ENCODE measurements around the gene RGMA.

Gene RGMA

DNA sequence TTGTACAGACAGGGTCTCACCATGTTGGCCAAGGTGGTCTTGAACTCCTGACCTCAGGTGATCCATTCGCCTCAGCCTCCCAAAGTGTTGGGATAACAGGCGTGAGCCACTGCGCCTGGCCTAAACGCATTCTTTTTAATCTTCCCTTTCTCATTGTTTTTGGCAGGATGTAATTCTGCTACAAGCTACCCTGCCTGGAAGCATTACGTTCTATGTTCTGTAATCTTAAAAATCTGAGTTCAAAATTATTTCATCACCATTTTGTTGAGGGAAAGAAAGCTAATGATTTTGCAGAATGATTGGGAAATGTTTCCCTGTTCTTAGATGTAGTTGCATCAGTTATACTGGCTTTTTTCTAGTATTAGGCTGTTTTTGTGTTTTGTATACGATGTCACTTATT, 71.5 kb downstream of the RGMA start:
- no peak for DNase-seq (ENCODE audit: low spot score)

DNA sequence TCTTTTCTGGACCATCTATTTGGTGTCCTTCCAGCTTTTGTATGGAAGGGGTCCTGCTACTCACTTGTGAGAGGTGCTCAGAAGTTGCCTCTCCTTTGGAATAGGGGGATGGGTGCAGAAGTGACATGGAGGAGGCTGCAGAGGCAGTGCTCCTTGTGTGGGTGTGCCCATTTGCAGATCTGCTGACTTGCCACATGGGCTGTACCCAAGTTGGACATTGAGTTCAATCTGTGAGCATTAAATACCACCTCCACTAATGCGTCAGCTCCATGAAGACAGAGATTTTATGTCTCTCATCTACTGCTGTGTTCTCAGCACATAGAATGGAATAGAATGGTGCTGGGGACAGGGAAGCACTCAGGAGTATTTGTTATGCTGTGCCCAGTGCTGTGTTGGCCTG, 76.2 kb downstream of the RGMA start:
- no peak for DNase-seq (ENCODE audit: low spot score)

DNA sequence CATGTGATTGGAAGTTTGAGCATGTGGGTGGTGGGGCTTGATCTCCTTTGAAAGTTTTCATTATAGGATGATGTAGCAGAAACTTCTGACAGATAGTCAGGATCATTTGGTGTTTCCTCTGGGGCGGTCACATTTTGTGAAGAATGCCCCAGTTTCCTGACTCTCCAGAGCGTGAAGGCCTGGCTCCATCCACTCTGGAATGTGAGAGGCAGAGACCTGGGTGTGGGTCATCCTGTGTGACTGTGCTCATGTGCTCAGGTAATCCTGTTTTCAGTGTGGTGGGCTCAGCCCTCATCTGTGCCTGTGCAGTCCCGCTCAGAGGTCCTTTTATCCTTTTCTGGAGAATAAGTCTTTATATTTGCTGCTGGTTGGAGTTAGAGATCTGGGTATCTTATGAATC, 81.0 kb downstream of the RGMA start:
- DNase-seq (ENCODE audit: low spot score) = no peak

DNA sequence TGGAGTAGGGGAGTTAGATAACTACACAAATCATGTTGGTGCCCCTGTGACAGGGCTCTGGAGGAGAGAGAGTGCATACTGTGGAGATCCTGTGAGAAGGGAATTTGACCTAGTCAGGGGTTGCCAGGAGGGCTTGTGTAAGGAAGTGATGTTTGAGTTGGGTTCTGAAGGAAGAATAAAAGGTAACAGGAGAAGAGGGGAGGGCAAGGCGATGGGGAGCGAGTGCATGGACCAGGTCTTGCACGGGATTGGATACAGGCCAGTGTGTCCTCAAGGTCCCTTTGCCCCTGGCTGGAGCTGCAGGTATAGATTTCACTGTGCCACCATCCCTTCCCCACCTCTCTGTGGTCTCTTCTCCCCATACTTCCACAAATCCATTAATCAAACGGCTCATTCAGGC, 83.9 kb downstream of the RGMA start:
- no peak for DNase-seq (ENCODE audit: low spot score)

DNA sequence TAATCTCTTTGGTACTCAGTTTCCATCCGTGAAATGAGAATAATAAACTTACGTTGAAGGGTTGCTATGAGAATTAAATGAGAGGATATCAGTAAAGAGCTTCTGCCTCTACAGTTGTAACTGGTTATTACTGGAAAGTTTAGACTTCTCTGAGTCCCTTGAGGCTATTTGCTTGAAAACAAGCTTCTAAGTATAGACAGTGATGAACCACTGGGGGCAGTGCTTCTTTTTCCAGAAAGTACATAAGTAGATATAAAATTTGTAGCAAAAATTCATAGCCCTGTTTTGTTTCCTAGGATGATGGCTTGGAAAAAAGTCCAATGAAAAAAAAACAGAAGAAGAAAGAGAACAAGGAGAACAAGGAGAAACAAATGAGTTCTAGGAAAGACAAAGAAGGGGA, 87.1 kb downstream of the RGMA start:
- no peak for DNase-seq (ENCODE audit: low spot score)

DNA sequence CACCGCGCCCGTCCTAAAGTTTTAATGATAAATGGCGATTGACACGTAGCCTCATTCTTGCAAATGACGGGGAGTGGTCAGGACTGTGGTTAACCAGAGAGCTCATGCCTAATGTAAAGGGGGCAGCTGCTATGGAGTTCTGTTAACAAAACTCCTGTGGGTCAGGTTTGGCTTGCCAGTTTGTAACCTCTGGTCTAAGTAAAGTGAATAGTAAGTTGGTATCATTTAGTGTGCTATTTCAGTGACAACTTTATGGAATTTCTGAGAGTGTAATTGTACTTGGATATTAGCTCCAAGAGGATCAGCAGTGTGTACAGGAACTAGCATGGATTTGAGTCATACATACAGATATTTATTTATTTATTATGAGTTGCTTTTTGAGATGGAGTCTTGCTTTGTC, 87.9 kb downstream of the RGMA start:
- DNase-seq (ENCODE audit: low spot score) = no peak

DNA sequence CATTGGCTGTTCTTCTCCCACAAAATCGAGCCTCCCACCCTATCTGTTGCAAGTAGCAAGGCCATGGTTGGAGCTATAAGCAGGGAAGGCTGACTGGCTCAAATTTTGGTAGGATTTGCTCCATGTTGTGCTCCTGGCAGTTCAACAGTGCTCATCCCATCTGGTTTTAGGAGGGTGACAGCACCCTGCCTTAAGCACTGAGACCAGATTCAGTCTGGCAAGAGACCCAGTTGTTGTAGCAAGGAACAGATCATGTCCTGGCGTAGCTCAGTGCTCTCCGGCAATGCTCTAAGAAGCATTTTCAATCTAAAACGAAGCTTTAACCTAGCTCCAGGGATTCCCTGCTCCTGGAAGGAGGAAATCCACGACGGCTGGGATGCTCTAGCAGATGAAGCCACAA, 91.2 kb downstream of the RGMA start:
- no peak for DNase-seq (ENCODE audit: low spot score)

DNA sequence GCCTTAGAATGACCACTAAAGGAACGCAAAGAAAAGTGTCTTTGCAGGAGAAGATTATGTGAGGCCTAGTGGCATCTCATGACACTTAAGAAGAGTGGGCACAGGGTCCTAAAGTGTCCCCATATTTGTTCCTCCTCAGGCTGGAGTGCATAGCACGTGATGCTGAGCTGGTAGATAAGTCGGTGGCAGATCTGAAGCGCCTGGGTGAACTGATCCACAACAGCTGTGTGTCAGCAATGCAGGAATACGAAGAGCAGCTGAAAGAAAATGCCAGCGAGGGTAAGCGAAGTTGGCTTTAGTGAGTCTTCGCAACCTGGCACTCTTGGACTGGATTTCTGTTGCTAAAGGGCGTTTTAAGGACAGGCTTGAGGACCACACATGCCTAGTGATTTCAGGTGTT, 96.3 kb downstream of the RGMA start:
- DNase-seq (ENCODE audit: low spot score) = no peak

DNA sequence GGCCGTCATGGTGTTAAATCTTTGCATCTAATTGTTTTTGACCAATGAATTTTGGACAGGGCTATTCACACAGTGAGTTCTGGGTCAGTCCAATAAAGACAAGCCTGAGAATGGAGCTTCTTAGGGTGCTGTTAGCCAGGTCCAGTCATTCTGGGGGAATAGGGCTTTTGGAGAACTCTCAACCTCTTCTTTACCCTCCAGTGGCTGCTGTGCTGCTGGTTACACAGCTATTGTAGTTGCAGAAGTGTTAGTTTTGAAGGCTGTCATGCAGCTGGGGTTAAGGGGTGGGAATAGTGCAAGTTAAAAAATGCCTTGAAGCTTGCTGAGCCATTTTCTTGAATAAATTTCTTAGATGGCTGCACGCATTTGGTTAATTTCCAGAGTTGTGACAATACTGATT, 99.0 kb downstream of the RGMA start:
- no peak for DNase-seq (ENCODE audit: low spot score)

DNA sequence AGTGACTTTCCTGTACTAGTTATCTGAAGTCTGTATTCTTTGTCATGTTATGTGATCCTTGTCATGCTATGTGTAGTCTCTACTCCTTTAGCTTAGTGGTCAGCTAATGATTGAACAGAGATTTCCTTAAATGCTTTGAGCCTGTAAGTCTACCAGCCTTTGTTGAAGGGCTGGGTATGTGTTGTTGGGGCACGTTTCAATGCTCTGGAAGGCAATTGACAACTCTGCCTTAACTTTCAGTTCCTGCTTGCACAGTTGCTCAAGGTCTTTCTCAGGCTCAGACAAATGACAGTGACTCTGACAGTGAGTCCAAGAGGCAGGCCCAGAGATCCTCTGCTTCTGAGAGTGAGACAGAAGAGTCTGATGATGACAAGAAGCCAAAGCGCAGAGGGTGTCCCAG, 99.5 kb downstream of the RGMA start:
- no peak for DNase-seq (ENCODE audit: low spot score)
